Endothelial cell of umbilical vein (primary cell): Measurements from ENCODE around the gene EPX. TPM values are rescaled to one million over a fixed set of nuclear protein-coding genes. Genes with fewer than 3 reads are reported as not detected.

Source experiments
- BruUV-seq: library from RNA; stranded (reverse); fragments of 400-500 nt; replicated peaks from 2 replicates; lab custom pipeline; 2021; lab: Mats Ljungman, UMichigan
- CTCF ChIA-PET: fragments of 300-600, 350-600 bp; sonication (Branson Sonifier 250); formaldehyde crosslinking; loops from one replicate; lab custom pipeline; 2021; ENCODE audit warnings: antibody characterized with exemption, inconsistent platforms; lab: Charles Lee
- POLR2A ChIA-PET: fragments of 300-600, 350-600 bp; sonication (Branson Sonifier 250); formaldehyde crosslinking; loops from one replicate; lab custom pipeline; 2021; ENCODE audit warnings: antibody characterized with exemption, inconsistent platforms; lab: Charles Lee
- DNase-seq: peaks from one replicate; pipeline ENCODE4 v3.0.0-alpha.2; 2011; ENCODE audit warnings: low read depth, low spot score
- FAIRE-seq: peaks from 2 replicates; lab custom pipeline; 2011; peaks lifted over from hg19 to GRCh38; lab: Jason Lieb, UNC
- H2AFZ ChIP-seq: 2 replicates; pipeline ENCODE4 v1.6.0; 2012; ENCODE audit warnings: low read depth, low read length, control low read depth, inconsistent platforms
- H3K27ac ChIP-seq: 2 replicates; pipeline ENCODE4 v1.5.1; 2011; ENCODE audit warnings: low read depth, mild to moderate bottlenecking, control low read depth, low read length, moderate library complexity; ENCODE audit not compliant: insufficient read depth
- H3K27me3 ChIP-seq, 2 experiments: 2 replicates each; pipeline versions ENCODE4 v1.6.0 to v1.6.1; 2011; ENCODE audit warnings: low read length in 2 of 2, mixed read lengths in 1 of 2; ENCODE audit not compliant: control insufficient read depth in 2 of 2, insufficient read depth in 2 of 2
- H3K36me3 ChIP-seq, 2 experiments: 2 replicates in 1 of 2; 3 replicates in 1 of 2; pipeline ENCODE4 v1.5.1; 2011; ENCODE audit warnings: low read length in 2 of 2, mild to moderate bottlenecking in 1 of 2, moderate library complexity in 1 of 2; ENCODE audit not compliant: control insufficient read depth in 2 of 2, insufficient read depth in 2 of 2; ENCODE audit errors: extremely low read depth in 1 of 2
- H3K4me1 ChIP-seq: 3 replicates; pipeline ENCODE4 v1.5.1; 2011; ENCODE audit warnings: mild to moderate bottlenecking, low read length; ENCODE audit not compliant: control insufficient read depth, insufficient read depth; ENCODE audit errors: extremely low read depth
- H3K4me2 ChIP-seq: 2 replicates; pipeline ENCODE4 v1.6.1; 2011; ENCODE audit warnings: low read length, control low read depth, mixed read lengths; ENCODE audit not compliant: insufficient read depth
- H3K4me3 ChIP-seq, 3 experiments: fragments of 200-600 bp in 1 of 3; sonication (generic), shearing (Covaris generic) in 1 of 3; replicated peaks in 1 of 3; 2 replicates each; pipeline ENCODE4 v1.5.1; 2011 to 2016; ENCODE audit warnings: control low read depth in 3 of 3, low read length in 3 of 3, mild to moderate bottlenecking in 2 of 3, inconsistent platforms in 1 of 3, low read depth in 1 of 3, moderate library complexity in 1 of 3; ENCODE audit not compliant: insufficient read depth in 1 of 3
- H3K79me2 ChIP-seq: 2 replicates; pipeline ENCODE4 v1.6.0; 2012; ENCODE audit warnings: low read length, inconsistent platforms; ENCODE audit not compliant: control insufficient read depth, insufficient read depth
- H3K9ac ChIP-seq: replicated peaks from 2 replicates; pipeline ENCODE3; 2011; ENCODE audit warnings: low read length, control low read depth; ENCODE audit not compliant: insufficient read depth; ENCODE audit errors: extremely low read depth
- H3K9me1 ChIP-seq: replicated peaks from 3 replicates; pipeline ENCODE4 v1.6.0; 2011; ENCODE audit warnings: mild to moderate bottlenecking, low read length; ENCODE audit not compliant: control insufficient read depth, insufficient read depth; ENCODE audit errors: extremely low read depth
- H3K9me3 ChIP-seq: replicated peaks from 2 replicates; pipeline ENCODE4 v1.5.1; 2012; ENCODE audit warnings: low read length, inconsistent platforms; ENCODE audit not compliant: control insufficient read depth, insufficient read depth
- H4K20me1 ChIP-seq: replicated peaks from 2 replicates; pipeline ENCODE3; 2011; ENCODE audit warnings: mild to moderate bottlenecking, low read length; ENCODE audit not compliant: control insufficient read depth, insufficient read depth; ENCODE audit errors: extremely low read depth
- EZH2 ChIP-seq: IDR thresholded peaks from 2 replicates; pipeline ENCODE4 v1.6.1; 2012; ENCODE audit warnings: borderline replicate concordance, low read depth, mild to moderate bottlenecking, moderate library complexity, low read length, inconsistent platforms; ENCODE audit not compliant: severe bottlenecking
- FOS ChIP-seq: IDR thresholded peaks from 2 replicates; pipeline ENCODE4 v1.6.1; 2011; ENCODE audit warnings: mild to moderate bottlenecking, low read length, moderate library complexity, borderline replicate concordance; ENCODE audit not compliant: insufficient read depth
- GATA2 ChIP-seq: IDR thresholded peaks from 2 replicates; pipeline ENCODE4 v1.7.0; 2011; ENCODE audit warnings: low read depth, mild to moderate bottlenecking, moderate library complexity, mixed read lengths, low read length; ENCODE audit not compliant: insufficient read length, insufficient read depth
- MYC ChIP-seq: IDR thresholded peaks from one replicate; pipeline ENCODE4 v1.6.1; 2011; ENCODE audit warnings: mild to moderate bottlenecking, low read depth, low read length
- POLR2AphosphoS5 ChIP-seq: IDR thresholded peaks from 2 replicates; pipeline ENCODE4 v1.6.1; 2012; ENCODE audit warnings: low read depth, mild to moderate bottlenecking, control low read depth, low read length, moderate library complexity; ENCODE audit not compliant: insufficient read depth
- dilution Hi-C: fragments of 300-500 bp; cut with MboI; formaldehyde crosslinking; loops from one replicate; pipeline ENCODE4 v1.15.0; 2019; ENCODE audit warnings: low sequenced_read_pairs; ENCODE audit not compliant: extremely low pct_ligation_motif_present
- intact Hi-C: fragments of 100-400 bp; cut with micrococcal nuclease; formaldehyde crosslinking; loops from one replicate; pipeline ENCODE4 v1.10.0; 2022
- polyA plus RNA-seq, 4 experiments: library from polyadenylated mRNA; depleted of rRNA in 3 of 4; stranded (reverse) in 3 of 4; unstranded in 1 of 4; fragments of >200 nt; gene quantifications; 2 replicates each; pipeline versions ENCODE4 v1.2.1 to v1.2.3, GENCODE V29; 2011 to 2012; ENCODE audit warnings: missing spikeins in 1 of 4
- total RNA-seq: library from RNA; stranded (reverse); gene quantifications from 2 replicates; pipeline ENCODE4 v1.2.3, GENCODE V29; 2021

Gene EPX
- total and polyA plus RNA-seq, 2 donors (not counting 3 experiments of a cell fraction or from before 2014, with no cell fraction given): not detected

DNA sequence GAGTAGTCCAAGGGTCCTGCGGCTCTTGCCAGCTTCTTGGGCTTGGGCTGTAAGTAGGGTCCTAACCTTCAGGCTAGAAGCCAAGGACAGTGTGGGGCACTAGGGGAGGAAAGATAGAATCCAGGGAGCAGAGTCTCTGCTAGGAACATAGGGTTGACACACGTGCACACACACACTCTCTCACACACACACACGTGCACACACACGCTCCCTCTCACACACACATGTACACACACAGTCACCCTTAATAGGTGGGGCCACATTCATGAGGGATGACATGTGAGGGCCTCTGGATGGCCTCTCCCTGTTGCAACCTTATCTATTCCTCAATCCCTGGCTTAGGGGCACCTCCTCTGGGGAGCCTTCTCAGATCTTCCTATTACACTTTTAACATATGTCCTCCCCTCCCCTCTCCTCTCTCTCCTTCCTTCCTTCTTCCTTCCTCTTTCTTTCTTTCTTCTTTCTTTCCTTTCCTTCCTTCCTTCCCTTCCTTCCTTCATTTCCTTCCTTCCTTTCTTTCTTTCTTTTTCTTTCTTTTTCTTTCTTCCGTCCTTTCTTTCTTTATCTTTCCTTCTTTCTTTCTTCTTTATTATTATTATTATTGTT, 3.1 kb downstream of the EPX start:
- TF ChIP-seq EZH2 (no peak), GATA2 (no peak)
- Histone ChIP-seq H3K4me3 (no peak overlapping the region), H3K9me1 (no peaks in the 10 kb centered on the region), H3K9ac (no peak overlapping the region), H3K27me3 (peaks cover 0 to 2% of the 10 kb centered on the region in 2 experiments), H3K9me3 (no peaks in the 10 kb centered on the region), H2AFZ (no peak overlapping the region), H4K20me1 (no peaks in the 10 kb centered on the region), H3K27ac (no peak overlapping the region), H3K36me3 (no peaks in the 10 kb centered on the region), H3K4me2 (no peak overlapping the region), H3K79me2 (no peaks in the 10 kb centered on the region), H3K4me1 (no peaks in the 10 kb centered on the region)
- dilution Hi-C loops: no loop called here
- intact Hi-C loops: no loop called here
- BruUV-seq: no TSS peak
- DNase-seq (no peak), FAIRE-seq (no peak)
- ChIA-PET POLR2A (no interaction called here), CTCF (interaction anchor here (0.7 kb wide), 1 partner anchor 11 kb away, joined by 3 read pairs; no protein-coding TSS in a partner anchor)

DNA sequence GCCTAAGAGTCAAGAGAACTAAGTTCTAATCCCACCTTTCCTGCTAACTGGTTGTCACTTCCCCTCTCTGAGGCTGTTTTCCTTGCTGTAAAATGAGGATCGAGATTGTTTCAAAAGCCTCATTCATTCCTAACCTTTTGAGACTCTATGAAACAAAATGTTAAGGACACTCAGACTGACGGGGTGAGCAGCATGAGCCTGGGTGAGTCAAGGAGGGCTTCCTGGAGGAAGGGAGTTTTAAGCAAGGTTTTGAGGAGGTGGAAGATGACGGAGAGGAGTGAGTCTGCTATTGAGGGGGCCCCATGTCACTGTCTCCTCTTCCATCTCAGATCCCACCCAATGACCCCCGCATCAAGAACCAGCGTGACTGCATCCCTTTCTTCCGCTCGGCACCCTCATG, 4.1 kb downstream of the EPX start:
- Histone ChIP-seq H2AFZ (no peak overlapping the region), H3K9me1 (no peaks in the 10 kb centered on the region), H3K27ac (no peak overlapping the region), H3K79me2 (no peaks in the 10 kb centered on the region), H3K27me3 (peaks cover 0 to 3% of the 10 kb centered on the region in 2 experiments), H3K9ac (no peak overlapping the region), H3K4me2 (no peak overlapping the region), H4K20me1 (no peaks in the 10 kb centered on the region), H3K36me3 (no peaks in the 10 kb centered on the region), H3K4me1 (no peaks in the 10 kb centered on the region), H3K9me3 (no peaks in the 10 kb centered on the region), H3K4me3 (no peak overlapping the region)
- TF ChIP-seq POLR2AphosphoS5: no peak
- no peak for TF ChIP-seq GATA2
- no peak for TF ChIP-seq FOS
- no peak for TF ChIP-seq MYC
- CTCF ChIA-PET: no interaction called here
- BruUV-seq: no TSS peak
- DNase-seq (no peak), FAIRE-seq (no peak)
- dilution Hi-C loops (no loop called here), intact Hi-C loops (no loop called here)
- POLR2A ChIA-PET: no interaction called here
